ENCODE data around the gene SWAP70. TPM values are rescaled to one million over a fixed set of nuclear protein-coding genes. Genes with fewer than 3 reads are reported as not detected.
A peak's percentile ranks its signal among the peaks of the same experiment; 100 is the strongest.

Gene SWAP70
- total RNA-seq, 1 donor from 2014 or later = 33.7 TPM

GRCh38 chr11:9726321-9727022 is 62.6 kb downstream of the SWAP70 start:
- Histone ChIP-seq H2AFZ (ENCODE audit: low read depth, low read length) (no peak overlapping the region), H3K27me3 (ENCODE audit: insufficient read depth, low read length) (no peaks in the 10 kb centered on the region), H3K4me2 (ENCODE audit: low read length) (peak overlapping the region; percentile 36), H3K4me3 (ENCODE audit: insufficient read depth, low read depth, low read length) (no peak overlapping the region), H3K9me3 (ENCODE audit: insufficient read depth, low read depth, low read length) (no peaks in the 10 kb centered on the region), H3K27ac (ENCODE audit: low read depth, low read length) (peak overlapping the region; percentile 61), H3K9ac (ENCODE audit: low read length) (no peak overlapping the region), H4K20me1 (ENCODE audit: insufficient read depth, low read length) (no peaks in the 10 kb centered on the region), H3K79me2 (ENCODE audit: insufficient read depth, low read length) (no peaks in the 10 kb centered on the region), H3K36me3 (ENCODE audit: insufficient read depth, low read length) (peaks cover 12% of the 10 kb centered on the region), H3K4me1 (ENCODE audit: insufficient read depth, low read length) (peaks cover 11% of the 10 kb centered on the region)
- Mint-ChIP-seq H3K27me3 (ENCODE audit: low read depth, unreplicated experiment) (no peaks in the 10 kb centered on the region), H3K36me3 (ENCODE audit: low read depth, unreplicated experiment) (peaks cover 4% of the 10 kb centered on the region), H3K4me3 (ENCODE audit: unreplicated experiment) (no peak overlapping the region), H3K9me3 (ENCODE audit: unreplicated experiment) (no peaks in the 10 kb centered on the region), H3K4me1 (ENCODE audit: low read depth, unreplicated experiment) (peaks cover 7% of the 10 kb centered on the region), H3K27ac (ENCODE audit: unreplicated experiment) (peak overlapping the region; percentile 68)
- FAIRE-seq = no peak
- no peak for TF ChIP-seq CTCF (IDR thresholded peaks at IDR 0.05; ENCODE audit: insufficient read depth, low read depth, low read length)
- no peak for TF ChIP-seq EZH2 (IDR thresholded peaks at IDR 0.05; ENCODE audit: insufficient read depth, low read length)
- peak; percentile 88 for DNase-seq (ENCODE audit: low read depth)

- TF ChIP-seq CTCF (IDR thresholded peaks at IDR 0.05; ENCODE audit: insufficient read depth, low read depth, low read length) (no peak), EZH2 (IDR thresholded peaks at IDR 0.05; ENCODE audit: insufficient read depth, low read length) (no peak)
- no peaks in the 10 kb centered on the region for H4K20me1 ChIP-seq (ENCODE audit: insufficient read depth, low read length)
- H2AFZ ChIP-seq (ENCODE audit: low read depth, low read length) = no peak overlapping the region
- Mint-ChIP-seq H3K4me3 (ENCODE audit: unreplicated experiment) (no peak overlapping the region), H3K27ac (ENCODE audit: unreplicated experiment) (no peak overlapping the region), H3K4me1 (ENCODE audit: low read depth, unreplicated experiment) (peaks cover 7% of the 10 kb centered on the region), H3K9me3 (ENCODE audit: unreplicated experiment) (no peaks in the 10 kb centered on the region), H3K27me3 (ENCODE audit: low read depth, unreplicated experiment) (no peaks in the 10 kb centered on the region), H3K36me3 (ENCODE audit: low read depth, unreplicated experiment) (peaks cover 9% of the 10 kb centered on the region)
- no peaks in the 10 kb centered on the region for H3K9me3 ChIP-seq (ENCODE audit: insufficient read depth, low read depth, low read length)
- no peaks in the 10 kb centered on the region for H3K27me3 ChIP-seq (ENCODE audit: insufficient read depth, low read length)
- H3K79me2 ChIP-seq (ENCODE audit: insufficient read depth, low read length) = no peaks in the 10 kb centered on the region
- H3K4me2 ChIP-seq (ENCODE audit: low read length) = no peak overlapping the region
- no peak overlapping the region for H3K4me3 ChIP-seq (ENCODE audit: insufficient read depth, low read depth, low read length)
- H3K4me1 ChIP-seq (ENCODE audit: insufficient read depth, low read length) = peaks cover 11% of the 10 kb centered on the region
- no peak overlapping the region for H3K27ac ChIP-seq (ENCODE audit: low read depth, low read length)
- DNase-seq (ENCODE audit: low read depth) (no peak), FAIRE-seq (no peak)
- H3K36me3 ChIP-seq (ENCODE audit: insufficient read depth, low read length) = peaks cover 18% of the 10 kb centered on the region
- H3K9ac ChIP-seq (ENCODE audit: low read length) = no peak overlapping the region
Observed at GRCh38 chr11:9728058-9728457, 64.2 kb downstream of the SWAP70 start.

GRCh38 chr11:9731256-9731655 is 67.4 kb downstream of the SWAP70 start:
- Mint-ChIP-seq H3K4me1 (ENCODE audit: low read depth, unreplicated experiment) (peaks cover 6% of the 10 kb centered on the region), H3K36me3 (ENCODE audit: low read depth, unreplicated experiment) (peaks cover 22% of the 10 kb centered on the region), H3K9me3 (ENCODE audit: unreplicated experiment) (peaks cover 4% of the 10 kb centered on the region), H3K27ac (ENCODE audit: unreplicated experiment) (no peak overlapping the region), H3K27me3 (ENCODE audit: low read depth, unreplicated experiment) (no peaks in the 10 kb centered on the region), H3K4me3 (ENCODE audit: unreplicated experiment) (no peak overlapping the region)
- no peaks in the 10 kb centered on the region for H3K79me2 ChIP-seq (ENCODE audit: insufficient read depth, low read length)
- no peak for TF ChIP-seq CTCF (IDR thresholded peaks at IDR 0.05; ENCODE audit: insufficient read depth, low read depth, low read length)
- TF ChIP-seq EZH2 (IDR thresholded peaks at IDR 0.05; ENCODE audit: insufficient read depth, low read length) = no peak
- no peaks in the 10 kb centered on the region for H3K9me3 ChIP-seq (ENCODE audit: insufficient read depth, low read depth, low read length)
- no peaks in the 10 kb centered on the region for H3K27me3 ChIP-seq (ENCODE audit: insufficient read depth, low read length)
- no peaks in the 10 kb centered on the region for H4K20me1 ChIP-seq (ENCODE audit: insufficient read depth, low read length)
- H3K36me3 ChIP-seq (ENCODE audit: insufficient read depth, low read length) = peaks cover 25% of the 10 kb centered on the region
- H2AFZ ChIP-seq (ENCODE audit: low read depth, low read length) = no peak overlapping the region
- no peak for DNase-seq (ENCODE audit: low read depth)
- no peak overlapping the region for H3K4me3 ChIP-seq (ENCODE audit: insufficient read depth, low read depth, low read length)
- H3K4me1 ChIP-seq (ENCODE audit: insufficient read depth, low read length) = peaks cover 9% of the 10 kb centered on the region
- FAIRE-seq = no peak
- H3K9ac ChIP-seq (ENCODE audit: low read length) = no peak overlapping the region
- H3K4me2 ChIP-seq (ENCODE audit: low read length) = no peak overlapping the region
- no peak overlapping the region for H3K27ac ChIP-seq (ENCODE audit: low read depth, low read length)

All from astrocyte (in vitro differentiated cells and primary cell).